A204.1 (cell line): ENCODE results near the gene TMEM266.

ENCODE experiments used
- FAIRE-seq: peaks from 2 replicates; lab custom pipeline; 2012; peaks lifted over from hg19 to GRCh38; lab: Jason Lieb, UNC

The TMEM266 gene

DNA sequence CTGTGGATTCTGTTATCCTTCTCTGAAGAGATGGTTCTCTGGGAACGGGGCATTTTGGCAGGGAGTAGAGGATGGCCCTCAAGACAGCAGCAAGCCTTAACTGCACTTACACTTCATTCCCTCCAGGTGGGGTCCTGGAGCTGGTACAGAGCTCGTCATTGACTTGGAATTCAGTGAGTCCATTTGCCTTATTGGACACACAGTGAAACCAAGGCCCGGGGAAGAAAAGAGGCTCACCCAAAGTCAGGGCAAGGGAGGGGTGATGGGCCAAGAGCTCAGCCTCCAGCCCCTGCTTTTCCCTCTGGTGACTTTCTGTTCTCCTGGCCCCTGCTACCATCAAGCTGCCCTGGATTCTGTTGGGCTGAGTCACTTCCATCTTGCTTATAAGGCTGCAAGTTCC is 125.9 kb downstream of the TMEM266 start:
- FAIRE-seq: no peak

DNA sequence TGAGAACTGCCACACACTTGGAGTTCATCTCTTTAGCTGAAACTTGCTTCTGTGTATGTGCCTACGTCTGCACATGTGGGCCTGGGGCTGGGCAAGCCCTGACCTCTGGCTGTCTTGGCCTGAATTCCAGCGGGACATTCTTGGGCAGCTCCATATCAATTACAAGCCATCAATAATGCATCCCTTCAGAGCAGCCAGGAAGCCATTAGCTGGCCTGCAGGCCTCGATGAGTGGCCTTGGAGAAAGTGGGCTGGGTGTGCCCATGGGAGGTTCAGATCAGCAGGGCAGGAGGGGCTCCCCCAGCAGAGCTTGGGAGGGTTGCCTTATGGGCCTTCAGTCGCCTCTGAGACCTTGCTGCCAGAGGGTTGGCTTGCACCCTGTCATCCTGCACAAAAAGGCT is 127.4 kb downstream of the TMEM266 start:
- FAIRE-seq: no peak

DNA sequence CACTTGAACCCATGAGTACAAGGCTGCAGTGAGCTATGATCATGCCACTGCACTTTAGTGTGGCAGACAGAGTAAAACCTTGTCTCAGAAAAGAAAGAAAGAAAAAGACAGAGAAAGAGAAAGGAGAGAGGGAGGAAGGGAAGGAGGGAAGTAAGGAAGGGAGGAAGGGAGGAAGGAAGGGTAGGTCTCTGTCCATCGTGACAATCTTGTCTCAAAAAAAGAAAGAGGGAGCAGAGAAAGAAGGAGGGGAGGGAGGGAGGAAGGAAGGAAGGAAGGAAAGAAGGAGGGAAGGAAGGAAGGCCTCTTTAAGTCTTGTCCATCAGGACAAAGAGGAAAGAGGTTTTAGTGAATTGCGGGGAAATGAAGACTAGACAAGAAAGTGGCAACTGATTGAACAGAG is 129.3 kb downstream of the TMEM266 start:
- no peak for FAIRE-seq

DNA sequence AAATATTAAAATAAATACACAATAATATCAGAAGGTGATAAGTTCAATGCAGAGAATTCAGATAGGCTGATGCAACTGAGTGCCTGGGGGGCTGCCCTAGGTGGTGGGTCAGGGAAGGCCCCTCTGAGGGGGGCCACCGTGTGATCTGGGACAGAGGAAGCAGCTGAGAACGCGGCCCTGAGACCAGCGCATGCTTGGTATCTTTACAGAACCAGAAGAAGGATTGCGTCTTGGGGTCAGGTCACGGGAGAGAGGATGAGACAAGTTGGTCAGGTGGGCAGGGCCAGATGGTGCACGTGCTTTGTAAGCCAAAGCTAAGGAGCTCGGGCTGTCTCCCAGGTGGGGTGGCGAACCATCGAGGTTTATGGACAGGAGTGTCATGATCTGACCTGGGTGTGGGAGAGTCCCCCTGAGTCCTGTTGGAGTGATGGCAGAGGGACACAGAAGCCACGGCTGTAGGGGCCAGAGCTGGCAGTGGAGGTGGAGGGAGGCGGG is 130.3 kb downstream of the TMEM266 start:
- FAIRE-seq: no peak

DNA sequence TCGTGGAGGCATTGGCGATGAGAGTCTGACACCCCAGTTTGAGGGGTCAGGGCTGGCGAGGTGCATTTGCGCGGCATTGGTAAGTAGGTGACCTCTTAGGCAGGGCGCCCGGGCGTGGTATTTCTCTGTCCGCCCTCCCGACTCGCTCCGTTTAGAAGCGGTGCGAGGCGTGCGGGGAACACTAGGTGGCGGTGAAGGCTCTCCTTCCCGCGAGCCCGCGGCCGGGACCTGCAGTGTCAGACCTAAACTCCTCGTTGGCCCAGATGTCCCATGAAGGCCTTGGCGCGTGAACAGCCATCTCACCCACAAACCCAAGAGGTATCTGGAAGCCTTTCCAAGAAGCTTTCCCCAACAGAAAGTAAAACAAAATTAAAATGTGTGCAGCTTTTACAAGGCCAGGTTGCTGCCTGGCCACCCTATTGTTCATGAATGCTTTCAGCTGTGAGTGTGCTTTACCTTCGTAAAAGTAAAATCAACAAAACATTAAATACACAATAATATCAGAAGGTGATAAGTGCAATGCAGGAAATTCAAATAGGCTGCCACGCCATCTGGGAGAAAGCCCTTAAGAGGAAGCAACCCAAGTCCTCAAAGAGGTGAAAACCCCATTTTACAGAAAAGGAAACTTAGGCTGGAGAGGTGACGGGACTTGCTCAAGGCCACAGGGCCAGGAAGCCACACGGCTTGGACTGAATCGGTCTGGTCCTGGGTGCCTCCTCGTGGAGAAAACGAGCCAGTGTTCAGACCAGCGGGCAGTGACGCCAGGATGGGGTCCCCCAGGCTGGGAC is 131.2 kb downstream of the TMEM266 start:
- FAIRE-seq: no peak

DNA sequence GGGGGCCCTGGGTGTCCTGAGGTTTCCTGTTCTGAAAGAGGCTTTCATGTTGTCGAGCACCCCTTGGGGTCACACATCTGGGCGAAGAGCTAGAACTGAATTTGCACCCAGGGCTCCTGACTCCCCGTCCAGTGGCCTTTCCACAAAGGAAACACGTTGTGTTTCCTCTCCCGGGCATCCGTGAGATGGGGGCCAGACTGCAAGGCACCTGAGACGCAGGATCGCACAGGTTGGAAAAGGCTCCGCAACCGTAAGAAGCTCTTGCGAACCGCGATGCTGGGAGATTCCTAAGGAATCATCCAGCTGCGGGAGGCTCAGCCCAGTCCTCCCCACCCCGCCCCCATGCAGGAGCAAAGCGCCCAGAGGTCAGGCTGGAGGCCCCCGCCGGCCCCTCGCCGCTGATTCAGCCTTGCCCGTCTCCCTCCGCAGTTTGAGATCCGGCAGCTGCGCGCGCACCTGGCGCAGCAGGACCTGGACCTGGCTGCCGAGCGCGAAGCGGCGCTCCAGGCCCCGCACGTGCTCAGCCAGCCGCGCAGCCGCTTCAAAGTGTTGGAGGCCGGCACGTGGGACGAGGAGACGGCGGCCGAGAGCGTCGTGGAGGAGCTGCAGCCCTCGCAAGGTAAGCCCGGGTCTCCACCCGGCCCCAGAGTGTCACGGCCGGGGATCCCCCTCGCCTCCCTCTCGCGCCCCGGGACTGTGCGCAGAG is 131.9 kb downstream of the TMEM266 start:
- FAIRE-seq: no peak

DNA sequence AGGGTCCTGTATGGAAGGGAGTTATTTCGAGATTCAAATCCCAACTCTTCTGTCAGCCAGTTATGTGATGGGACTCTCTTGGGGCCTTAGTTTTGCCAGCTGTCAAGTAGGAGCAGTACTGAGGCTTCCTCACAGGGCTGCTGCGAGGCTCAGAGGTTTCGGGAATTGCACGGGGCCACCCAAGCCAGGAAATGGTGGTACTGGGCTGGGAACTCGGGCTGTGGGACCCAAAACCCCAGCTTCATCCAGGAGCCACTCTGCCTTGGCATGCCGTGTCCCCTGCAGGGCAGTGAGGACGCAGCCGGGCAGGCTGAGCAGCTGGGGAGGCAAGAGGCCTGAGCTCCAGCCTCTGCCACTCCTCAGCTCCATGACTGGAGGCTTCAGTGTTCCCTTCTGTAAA is 132.9 kb downstream of the TMEM266 start:
- no peak for FAIRE-seq

DNA sequence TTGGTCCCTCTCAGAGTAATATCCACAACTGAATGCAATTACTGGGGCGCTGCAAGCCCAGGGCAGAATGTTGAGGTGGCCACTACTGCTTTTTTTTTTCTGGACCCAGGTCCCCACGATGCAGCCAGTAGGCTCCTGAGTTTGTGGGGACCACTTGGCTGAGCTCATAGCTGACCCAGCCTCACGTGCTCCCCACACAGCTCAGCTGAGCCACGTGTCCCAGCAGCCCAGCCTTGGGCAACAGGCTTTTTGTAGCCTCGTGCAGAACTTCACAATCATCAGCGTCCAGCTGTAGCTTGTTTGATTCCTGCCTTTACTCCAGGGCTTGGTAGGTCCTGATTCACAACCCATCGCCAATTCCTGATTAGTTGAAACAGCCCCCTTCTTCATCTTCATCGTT is 134.1 kb downstream of the TMEM266 start:
- no peak for FAIRE-seq

DNA sequence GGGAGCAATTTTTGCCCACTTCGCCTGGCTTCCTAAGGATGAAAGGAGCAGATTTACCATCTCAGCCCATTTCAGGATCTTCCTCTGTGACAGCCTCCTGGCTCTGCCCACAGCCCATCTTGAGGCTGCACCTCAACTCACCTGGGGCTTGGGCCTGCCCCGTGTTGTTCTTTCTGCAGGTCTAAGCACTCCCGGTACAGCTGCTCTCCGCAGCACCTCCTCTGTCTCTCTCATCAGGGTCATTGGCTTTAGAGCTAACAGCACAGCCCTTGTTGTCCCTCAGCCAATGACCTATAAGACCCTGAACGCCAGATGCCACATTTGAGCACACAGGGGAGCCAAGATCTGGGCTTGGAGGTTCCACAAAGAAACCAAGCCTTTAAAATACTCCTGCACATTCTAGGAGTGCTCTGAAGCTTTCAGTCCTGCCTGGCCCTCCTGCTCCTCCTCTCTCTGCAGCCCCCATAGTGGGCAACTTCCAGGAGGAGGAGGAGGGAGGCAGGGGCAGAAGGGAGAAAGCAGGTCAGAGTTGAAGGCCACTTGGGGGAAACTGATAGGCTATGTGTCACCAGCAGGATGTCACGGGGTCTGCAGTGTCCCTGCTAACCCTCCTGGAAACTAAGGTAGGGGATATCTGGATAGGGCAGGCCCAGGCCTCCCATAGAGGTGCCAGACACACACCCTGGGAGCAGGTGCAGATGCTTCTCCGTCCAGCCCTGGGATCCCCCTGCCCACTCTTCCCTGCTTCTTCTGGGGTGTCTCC is 135.9 kb downstream of the TMEM266 start:
- no peak for FAIRE-seq

DNA sequence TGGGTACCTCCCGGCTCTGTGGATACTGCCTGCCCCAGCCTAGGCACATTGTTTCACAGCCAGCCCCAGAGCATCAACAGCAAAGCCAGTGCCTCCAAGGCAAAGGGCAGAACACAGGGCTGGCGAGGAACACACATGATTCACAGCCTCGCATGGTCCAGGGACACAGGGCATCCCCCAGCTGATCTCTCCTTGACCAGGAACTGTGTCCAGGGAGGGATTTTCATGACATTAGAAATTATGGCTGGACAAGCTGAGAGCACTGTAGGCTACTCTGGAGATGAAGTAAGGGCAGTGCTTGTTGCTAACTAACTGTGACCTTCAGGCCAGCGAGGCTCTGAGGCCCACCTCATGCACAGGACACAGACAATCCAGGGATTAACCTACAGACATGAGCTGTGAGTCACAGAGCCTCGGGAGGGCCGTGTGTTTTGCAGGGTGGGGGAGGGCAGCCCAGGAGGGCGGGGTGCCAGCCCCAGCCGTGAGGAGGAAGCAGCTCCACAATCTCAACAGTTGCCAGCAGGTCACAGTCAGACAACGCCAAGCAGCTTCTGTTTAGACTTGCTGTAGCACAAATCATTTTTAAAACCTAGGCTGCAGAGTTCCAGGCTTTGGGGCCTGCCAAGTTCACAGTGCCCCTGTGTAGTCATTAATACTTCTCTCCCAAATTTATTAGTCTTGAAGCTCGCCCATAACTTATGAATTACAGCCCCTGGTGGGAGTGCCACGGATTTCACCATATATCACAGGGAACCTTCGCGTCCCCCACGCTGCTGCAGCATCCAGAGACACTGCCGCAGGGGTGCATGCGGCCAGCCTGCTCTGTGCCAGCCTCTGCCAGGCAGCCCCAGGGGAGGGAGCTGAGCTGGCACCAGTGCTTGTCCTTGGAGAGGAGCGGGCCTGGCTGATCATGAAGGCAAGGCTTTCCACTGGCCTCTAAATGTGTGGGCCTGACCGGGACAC is 136.8 kb downstream of the TMEM266 start:
- no peak for FAIRE-seq

DNA sequence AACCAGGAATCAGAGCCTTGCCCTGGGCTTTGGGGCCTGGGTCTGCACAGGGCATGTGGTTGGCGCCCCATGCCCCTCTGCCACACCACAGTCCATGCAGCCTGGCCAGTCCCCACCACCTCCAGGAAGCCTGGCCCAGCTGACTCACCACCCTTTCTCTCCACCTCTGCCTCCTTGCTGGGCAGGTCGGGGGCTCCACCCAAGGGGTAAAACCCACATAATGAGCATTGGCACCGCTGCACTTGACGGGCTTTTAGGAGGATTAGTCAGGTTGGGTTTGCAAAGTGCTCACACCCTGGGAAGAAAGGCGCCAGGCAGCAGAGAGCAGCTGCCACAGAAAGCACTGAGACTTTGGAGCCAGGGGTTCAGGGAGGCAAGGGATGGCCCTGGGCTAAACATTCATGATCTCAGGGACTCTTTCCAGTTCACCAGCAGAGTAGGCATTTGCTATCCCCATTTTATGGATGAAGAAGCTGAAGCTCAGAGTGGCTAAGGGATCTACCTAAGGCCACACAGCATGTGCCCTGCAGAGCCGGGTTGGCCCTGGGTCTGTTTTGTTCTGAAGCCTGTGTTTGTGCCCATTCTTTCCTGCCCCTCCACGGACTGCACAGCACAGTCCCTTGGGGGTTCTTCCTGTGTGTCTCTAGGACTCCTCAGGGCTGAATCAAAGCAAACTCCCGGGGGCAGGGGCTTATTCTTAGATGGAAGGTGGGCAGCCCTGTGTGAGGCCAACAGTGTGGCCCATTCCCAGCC is 138.1 kb downstream of the TMEM266 start:
- FAIRE-seq: no peak

DNA sequence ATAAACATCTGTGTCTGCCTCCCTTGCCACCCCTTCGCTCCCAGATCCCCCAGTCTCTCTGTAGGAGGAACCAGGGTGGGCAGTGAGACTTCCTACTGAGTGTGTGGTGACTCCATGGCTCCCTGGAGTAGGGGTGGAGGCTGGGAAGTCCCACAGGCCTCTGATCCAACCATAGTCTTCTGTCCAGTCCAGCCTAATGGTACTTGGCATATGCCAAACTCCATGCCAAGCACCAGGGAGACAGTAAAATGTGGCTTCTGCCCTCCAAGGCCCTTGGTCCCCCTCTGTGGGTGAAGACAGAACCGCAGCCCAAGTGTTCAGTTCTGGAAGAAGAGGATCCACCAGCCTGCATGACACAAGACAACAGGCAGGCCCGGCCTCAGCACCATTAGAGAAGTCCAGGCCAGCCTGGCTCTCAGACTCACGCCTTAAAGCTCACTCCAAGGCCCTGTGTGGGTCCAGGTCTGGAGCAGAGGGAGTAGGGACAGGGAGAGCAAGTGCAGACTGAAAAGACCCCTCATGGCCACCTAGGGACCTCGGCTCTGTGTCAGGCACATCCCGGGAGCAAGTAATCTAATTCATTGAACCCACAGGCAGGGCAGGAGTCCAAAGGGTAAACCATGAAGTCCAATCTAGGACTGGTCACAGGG is 138.8 kb downstream of the TMEM266 start:
- no peak for FAIRE-seq

DNA sequence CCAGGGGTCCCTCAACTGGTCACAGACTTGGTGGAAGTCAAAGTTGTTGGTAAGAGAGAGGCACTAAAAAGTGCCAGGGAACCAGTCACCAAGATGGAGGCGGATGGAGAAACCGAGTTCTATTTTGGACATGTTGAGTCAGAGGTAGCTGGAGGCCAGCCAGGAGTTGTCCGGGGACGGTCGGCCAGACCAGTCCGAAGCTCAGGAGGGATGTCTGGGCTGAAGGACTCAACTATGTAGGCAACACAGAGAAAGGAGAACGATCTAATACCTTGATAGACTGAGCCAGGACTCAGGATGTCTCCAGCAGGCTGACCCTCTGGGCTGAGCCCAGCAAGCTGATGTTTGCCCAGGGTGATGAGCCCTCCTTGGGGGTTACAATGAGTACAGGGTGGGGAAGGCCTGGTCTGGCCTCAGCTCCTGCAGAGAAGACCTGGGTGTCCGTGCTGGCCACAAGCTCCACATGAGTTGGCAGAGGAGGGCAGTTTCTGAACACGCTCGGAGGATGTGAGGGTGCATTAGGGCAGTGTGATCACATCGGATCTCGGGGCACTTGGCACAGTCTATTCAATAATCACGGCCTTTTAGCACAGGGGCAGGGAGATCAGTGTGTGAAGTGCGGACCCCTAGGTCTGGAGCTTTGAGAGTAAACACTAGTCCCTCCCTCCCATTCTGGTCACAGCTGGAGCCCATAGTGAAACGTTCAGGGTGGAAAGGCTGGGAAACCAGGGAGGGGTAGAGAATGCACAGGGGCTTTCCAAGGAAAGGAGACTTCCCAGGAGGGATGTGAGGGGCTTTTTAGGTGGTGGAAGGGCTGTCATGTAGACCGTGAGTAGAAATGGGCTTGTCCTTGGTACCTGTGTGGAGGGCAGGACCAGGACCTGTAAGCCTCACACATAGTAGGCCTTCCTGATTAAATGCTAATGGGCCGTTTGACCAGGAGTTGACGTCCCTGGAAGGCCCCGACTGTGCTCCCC is 139.6 kb downstream of the TMEM266 start:
- no peak for FAIRE-seq

DNA sequence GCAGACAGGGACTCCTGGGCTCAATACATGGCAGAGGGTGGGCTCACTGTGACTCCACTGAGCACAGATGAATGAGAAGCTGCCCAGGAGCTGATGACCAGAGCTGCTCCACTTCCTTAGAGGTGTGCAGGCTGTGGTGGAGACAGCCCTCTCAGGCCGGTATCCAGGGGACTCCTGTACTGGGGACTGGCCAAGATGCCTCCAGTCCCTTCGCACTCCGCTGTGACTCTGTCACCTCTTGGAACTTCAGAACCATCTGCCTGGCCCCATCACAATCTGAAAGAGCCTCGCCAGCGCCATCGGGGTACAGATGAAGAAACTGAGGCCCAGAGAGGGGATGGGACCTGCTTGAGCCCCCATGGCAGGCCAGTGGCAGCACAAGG is 140.3 kb downstream of the TMEM266 start:
- no peak for FAIRE-seq

DNA sequence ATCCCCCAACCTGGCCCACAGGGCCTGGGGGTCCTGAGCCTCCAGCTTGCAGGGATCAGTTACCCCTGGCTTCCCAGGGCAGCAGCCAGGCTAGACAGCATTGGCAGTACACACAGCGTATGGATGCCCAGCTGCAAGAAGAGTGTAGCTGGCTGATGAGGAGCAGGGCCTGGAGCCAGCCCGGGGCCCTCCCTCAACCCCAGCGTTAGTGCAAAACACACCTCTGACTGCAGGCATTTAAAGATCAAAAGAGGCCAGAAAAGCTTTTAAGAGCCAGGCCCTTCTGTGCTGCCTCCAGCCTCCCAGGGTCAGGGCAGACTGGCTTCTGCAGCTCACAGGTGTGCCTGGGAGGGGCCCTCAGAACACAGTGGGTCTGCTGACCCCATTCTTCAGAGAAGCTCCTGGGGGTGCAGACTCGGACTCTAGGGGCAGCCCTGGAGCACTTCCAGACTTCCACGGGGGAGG is 140.9 kb downstream of the TMEM266 start:
- FAIRE-seq: no peak

DNA sequence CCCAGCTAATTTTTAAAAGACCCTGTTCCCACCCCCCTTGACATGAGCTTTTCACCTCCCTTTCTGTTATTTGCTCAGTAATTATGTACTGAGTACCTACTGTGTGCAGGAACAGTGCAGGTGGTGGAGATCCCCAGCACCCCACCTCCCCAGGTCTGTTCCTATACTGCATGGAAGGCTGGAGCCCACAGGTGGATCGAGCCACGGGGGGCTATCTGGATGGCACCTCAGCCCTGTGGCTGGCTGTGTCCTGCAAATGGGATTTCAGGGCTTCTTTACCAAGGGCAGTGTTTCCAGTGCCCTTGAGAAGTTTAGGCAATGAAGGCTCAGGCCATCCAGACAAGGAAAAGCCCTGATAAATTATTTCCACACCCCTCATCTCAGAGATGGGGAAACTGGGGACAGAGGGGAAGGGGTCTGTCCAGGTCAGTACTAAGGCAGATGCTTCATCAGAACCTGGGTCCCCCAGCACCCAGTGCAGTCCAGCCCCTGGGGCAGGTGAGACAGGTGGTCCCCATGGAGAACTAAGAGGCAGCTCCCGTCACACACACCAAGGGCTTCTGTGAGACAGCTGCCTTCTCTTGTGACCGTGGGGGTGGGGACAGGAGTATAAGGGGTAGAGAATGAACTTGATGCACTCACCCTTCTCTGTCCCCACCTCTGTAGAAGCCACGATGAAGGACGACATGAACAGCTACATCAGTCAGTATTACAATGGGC is 141.9 kb downstream of the TMEM266 start:
- no peak for FAIRE-seq

DNA sequence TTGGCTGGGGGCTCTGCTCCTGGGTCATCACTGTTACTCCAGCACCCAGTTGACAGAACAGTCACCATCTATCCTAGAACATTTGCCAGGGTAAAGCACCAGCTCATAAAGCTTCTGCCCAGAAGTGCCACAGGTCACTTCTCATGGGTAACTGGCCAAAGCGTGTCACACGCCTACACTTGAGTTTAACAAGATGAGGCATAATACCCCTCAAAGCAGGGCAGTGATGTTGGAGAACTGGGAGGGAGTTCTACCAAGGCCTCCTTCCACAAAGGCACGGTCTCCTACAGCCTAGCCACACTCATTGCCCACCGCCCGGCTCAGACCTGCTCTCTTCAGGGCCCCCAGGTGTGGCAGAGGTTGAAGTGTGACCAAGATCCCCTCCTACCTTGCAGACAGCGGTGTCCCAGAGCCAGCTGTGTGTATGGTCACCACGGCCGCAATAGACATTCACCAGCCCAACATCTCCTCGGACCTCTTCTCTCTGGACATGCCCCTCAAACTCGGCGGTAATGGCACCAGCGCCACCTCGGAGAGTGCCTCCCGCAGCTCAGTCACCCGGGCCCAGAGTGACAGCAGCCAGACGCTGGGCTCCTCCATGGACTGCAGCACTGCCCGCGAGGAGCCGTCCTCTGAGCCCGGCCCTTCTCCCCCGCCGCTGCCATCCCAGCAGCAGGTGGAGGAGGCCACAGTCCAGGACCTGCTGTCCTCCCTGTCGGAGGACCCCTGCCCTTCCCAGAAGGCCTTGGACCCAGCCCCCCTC is 143.7 kb downstream of the TMEM266 start:
- no peak for FAIRE-seq
